Large intestine (tissue), 3 donors: ENCODE data around the gene SFSWAP. TPM values are rescaled to one million over a fixed set of nuclear protein-coding genes. Genes with fewer than 3 reads are reported as not detected.

Source experiments
- DNase-seq, 2 donors: peaks; one replicate each; pipeline versions ENCODE4 v3.0.0 to v3.0.0-alpha.2; 2013
- H3K27ac ChIP-seq: one replicate; pipeline ENCODE4 v1.5.1; 2013; ENCODE audit warnings: low read length
- H3K27me3 ChIP-seq: 2 replicates; pipeline ENCODE4 v1.6.1; 2013; ENCODE audit warnings: low read length; ENCODE audit not compliant: control insufficient read depth, insufficient read depth
- H3K36me3 ChIP-seq: 2 replicates; pipeline ENCODE4 v1.6.1; 2013; ENCODE audit warnings: low read length; ENCODE audit not compliant: control insufficient read depth, insufficient read depth
- H3K4me1 ChIP-seq: one replicate; pipeline ENCODE4 v1.6.1; 2013; ENCODE audit warnings: low read length; ENCODE audit not compliant: control insufficient read depth, insufficient read depth
- H3K4me3 ChIP-seq: one replicate; pipeline ENCODE4 v1.5.1; 2013; ENCODE audit warnings: low read length
- H3K9me3 ChIP-seq: one replicate; pipeline ENCODE4 v1.6.1; 2013; ENCODE audit warnings: mild to moderate bottlenecking, low read depth, low read length, moderate library complexity; ENCODE audit not compliant: control insufficient read depth
- WGBS: methylation state at CpG from one replicate; pipeline ENCODE4 v1.1.5; 2013; ENCODE audit warnings: low lambda C conversion rate; ENCODE audit not compliant: insufficient coverage; 5-methylcytosine and 5-hydroxymethylcytosine counted together
- polyA plus RNA-seq: library from polyadenylated mRNA; unstranded; fragments of 120-200 nt; gene quantifications from one replicate; pipeline ENCODE4 v1.2.1, GENCODE V29; 2013

SFSWAP gene
- polyA plus RNA-seq, 1 donor, result 37.2 TPM

GRCh38 chr12:131720921-131721320, 10.0 kb downstream of the SFSWAP start:
- no peak overlapping the region for H3K4me3 ChIP-seq
- H3K27me3 ChIP-seq, result no peaks in the 10 kb centered on the region
- H3K4me1 ChIP-seq, result no peaks in the 10 kb centered on the region
- DNase-seq, result no peak
- no peak overlapping the region for H3K27ac ChIP-seq
- no peaks in the 10 kb centered on the region for H3K9me3 ChIP-seq
- no CpG with 5 or more reads among the region's 7 CpGs for WGBS
- peaks cover 72% of the 10 kb centered on the region for H3K36me3 ChIP-seq

GRCh38 chr12:131721548-131721947, 10.7 kb downstream of the SFSWAP start:
- H3K4me1 ChIP-seq, result no peaks in the 10 kb centered on the region
- H3K4me3 ChIP-seq, result no peak overlapping the region
- H3K36me3 ChIP-seq, result peaks cover 69% of the 10 kb centered on the region
- no CpG with 5 or more reads among the region's 1 CpG for WGBS
- no peak overlapping the region for H3K27ac ChIP-seq
- no peaks in the 10 kb centered on the region for H3K27me3 ChIP-seq
- no peak for DNase-seq
- H3K9me3 ChIP-seq, result no peaks in the 10 kb centered on the region

GRCh38 chr12:131723532-131723931, 12.6 kb downstream of the SFSWAP start:
- H3K36me3 ChIP-seq, result peaks cover 74% of the 10 kb centered on the region
- H3K27me3 ChIP-seq, result no peaks in the 10 kb centered on the region
- no peaks in the 10 kb centered on the region for H3K4me1 ChIP-seq
- WGBS, result no CpG with 5 or more reads among the region's 5 CpGs
- DNase-seq, result no peak
- H3K9me3 ChIP-seq, result no peaks in the 10 kb centered on the region
- no peak overlapping the region for H3K4me3 ChIP-seq
- no peak overlapping the region for H3K27ac ChIP-seq

GRCh38 chr12:131724534-131724933, 13.6 kb downstream of the SFSWAP start:
- Histone ChIP-seq H3K36me3 (peaks cover 75% of the 10 kb centered on the region), H3K4me3 (no peak overlapping the region), H3K4me1 (no peaks in the 10 kb centered on the region), H3K27ac (no peak overlapping the region), H3K27me3 (no peaks in the 10 kb centered on the region), H3K9me3 (no peaks in the 10 kb centered on the region)
- no CpG with 5 or more reads among the region's 2 CpGs for WGBS
- DNase-seq, result no peak

GRCh38 chr12:131725503-131725902, 14.6 kb downstream of the SFSWAP start:
- no peaks in the 10 kb centered on the region for H3K27me3 ChIP-seq
- H3K27ac ChIP-seq, result no peak overlapping the region
- peaks cover 75% of the 10 kb centered on the region for H3K36me3 ChIP-seq
- no CpG with 5 or more reads among the region's 11 CpGs for WGBS
- H3K4me3 ChIP-seq, result no peak overlapping the region
- no peaks in the 10 kb centered on the region for H3K4me1 ChIP-seq
- no peak for DNase-seq
- no peaks in the 10 kb centered on the region for H3K9me3 ChIP-seq

GRCh38 chr12:131728720-131729119, 17.8 kb downstream of the SFSWAP start:
- H3K27me3 ChIP-seq, result no peaks in the 10 kb centered on the region
- no peaks in the 10 kb centered on the region for H3K9me3 ChIP-seq
- DNase-seq, result no peak
- H3K4me3 ChIP-seq, result no peak overlapping the region
- peaks cover 83% of the 10 kb centered on the region for H3K36me3 ChIP-seq
- no CpG with 5 or more reads among the region's 8 CpGs for WGBS
- no peak overlapping the region for H3K27ac ChIP-seq
- no peaks in the 10 kb centered on the region for H3K4me1 ChIP-seq

DNA sequence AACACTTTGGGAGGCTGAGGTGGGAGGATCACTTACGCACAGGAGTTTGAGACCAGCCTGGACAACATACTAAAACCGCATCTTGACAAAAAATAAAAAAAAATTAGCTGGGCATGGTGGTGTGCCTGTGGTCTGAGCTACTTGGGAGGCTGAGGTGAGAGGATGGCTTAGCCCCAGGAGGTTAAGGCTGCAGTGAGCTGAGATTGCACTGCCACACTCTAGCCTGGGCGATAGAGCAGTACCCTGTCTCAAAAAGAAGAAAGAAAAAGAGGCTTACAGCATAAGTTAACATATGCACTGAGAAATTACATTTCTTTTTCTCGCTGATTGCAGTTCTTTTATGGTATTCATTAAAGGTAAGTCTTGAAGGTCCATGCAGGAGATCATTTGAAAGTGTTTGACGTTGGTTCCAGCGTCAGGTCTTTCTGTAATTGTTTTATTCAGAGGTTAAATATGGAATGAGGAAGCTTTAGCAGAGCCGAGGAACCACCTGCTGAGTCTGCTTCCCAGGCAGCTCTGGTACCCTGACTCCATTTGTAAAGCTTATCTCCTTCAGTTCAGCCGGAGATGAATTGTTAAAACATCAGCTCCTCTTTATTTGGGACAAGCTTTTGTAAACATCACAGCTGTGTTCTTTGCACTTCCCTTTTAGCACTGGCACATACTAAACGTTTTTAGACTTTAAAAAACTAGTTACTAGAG, 18.5 kb downstream of the SFSWAP start:
- WGBS, result 20% methylated on average over 1 of the region's 9 CpGs

DNA sequence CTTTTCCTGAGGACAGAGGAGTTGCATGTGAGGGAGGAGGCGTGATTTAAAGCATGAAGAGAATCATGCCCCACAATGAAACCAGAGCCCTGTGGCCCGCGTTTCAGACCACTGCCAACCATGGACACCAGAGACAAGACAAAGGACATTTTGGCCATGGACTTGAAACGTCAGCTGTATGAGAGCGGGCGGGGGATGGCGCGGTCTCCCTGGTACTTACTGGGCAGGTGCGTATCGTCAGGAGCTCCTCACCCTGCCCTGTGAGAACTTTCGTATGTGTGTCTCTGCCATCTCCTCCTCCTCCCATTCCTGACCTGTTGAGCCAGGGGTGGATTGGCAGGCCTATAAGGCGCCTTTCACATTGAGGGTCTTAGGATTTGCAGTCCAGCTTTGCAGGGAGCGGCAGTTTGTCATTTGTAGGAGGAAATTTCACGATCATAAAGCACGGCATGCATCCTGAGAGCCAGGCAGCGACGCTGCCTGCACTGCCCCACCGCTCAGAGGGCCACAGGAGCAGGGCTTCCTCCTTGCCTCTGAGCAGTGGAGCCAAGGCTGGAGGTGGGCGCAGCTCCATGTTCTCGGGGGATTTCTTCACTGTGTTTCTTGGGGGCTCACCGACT, 22.2 kb downstream of the SFSWAP start:
- no CpG with 5 or more reads among the region's 21 CpGs for WGBS
- no peaks in the 10 kb centered on the region for H3K4me1 ChIP-seq
- H3K4me3 ChIP-seq, result no peak overlapping the region
- peaks cover 77% of the 10 kb centered on the region for H3K36me3 ChIP-seq
- no peaks in the 10 kb centered on the region for H3K27me3 ChIP-seq
- no peaks in the 10 kb centered on the region for H3K9me3 ChIP-seq
- DNase-seq, result no peak
- no peak overlapping the region for H3K27ac ChIP-seq

More for the DNA sequence above, 18.5 kb downstream of the SFSWAP start:
- no peak for DNase-seq
- no peak overlapping the region for H3K27ac ChIP-seq
- H3K27me3 ChIP-seq, result no peaks in the 10 kb centered on the region
- H3K36me3 ChIP-seq, result peaks cover 90% of the 10 kb centered on the region
- H3K4me3 ChIP-seq, result no peak overlapping the region
- no peaks in the 10 kb centered on the region for H3K9me3 ChIP-seq
- no peaks in the 10 kb centered on the region for H3K4me1 ChIP-seq

DNA sequence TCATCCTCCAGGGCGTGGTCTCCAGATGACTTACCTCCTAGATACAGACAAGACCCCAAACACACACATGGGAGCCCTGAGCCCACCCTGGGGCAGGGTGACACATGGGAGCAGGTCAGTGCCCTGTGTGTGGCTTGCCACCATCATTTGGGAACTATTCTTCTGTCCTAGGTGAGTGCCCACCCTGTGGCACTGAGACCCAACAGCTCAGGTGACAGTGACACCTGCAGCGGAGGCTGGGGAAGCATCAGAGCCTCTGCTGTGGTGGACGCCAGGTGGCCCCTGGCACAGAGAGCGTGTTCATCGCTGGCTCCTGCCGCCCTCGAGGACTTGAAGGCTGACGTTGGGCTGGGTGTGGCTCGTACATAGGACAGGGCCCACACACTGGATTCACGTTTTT, 23.0 kb downstream of the SFSWAP start:
- no CpG with 5 or more reads among the region's 10 CpGs for WGBS
- H3K9me3 ChIP-seq, result no peaks in the 10 kb centered on the region
- no peaks in the 10 kb centered on the region for H3K4me1 ChIP-seq
- H3K27ac ChIP-seq, result no peak overlapping the region
- no peak for DNase-seq
- H3K27me3 ChIP-seq, result no peaks in the 10 kb centered on the region
- peaks cover 70% of the 10 kb centered on the region for H3K36me3 ChIP-seq
- no peak overlapping the region for H3K4me3 ChIP-seq

DNA sequence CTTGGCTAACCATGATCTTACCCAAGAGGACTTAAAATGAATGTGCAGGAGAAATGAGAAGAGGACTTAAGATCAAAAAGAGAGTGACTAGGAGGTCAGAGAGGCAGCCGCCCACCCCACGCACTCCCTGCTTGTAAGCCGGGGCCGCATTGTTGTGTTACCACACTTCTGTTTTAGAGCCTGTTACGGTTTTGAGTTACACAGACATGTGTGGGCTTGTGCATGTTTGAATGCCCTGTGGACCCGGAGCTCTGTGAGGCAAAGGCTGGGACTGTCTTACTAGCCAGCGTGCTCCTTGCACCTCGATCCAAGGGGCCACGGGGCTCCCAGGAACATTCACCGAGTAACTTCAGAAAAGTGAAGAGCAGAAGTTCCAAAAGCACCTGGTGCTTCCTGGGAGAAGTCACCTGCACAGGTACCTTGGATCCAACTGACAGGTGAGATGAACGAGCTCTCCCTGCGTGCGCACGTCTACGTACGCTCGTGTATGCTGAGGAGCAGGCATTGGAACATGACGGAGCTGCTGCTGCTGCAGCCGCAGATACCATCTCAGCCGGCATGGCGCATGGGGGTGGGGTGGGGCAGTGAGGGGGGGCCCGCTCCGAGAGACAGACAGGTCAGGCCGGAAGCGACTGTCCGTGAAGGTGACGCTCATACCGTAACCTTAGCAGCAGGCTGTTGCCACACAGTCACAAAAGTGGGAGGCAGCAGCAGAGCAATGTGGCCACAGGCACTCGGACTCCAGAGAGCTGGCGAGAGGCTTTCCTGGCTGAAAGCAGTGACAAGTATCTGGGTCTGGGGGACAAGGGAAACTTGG, 23.7 kb downstream of the SFSWAP start:
- Histone ChIP-seq H3K36me3 (peaks cover 65% of the 10 kb centered on the region), H3K4me1 (no peaks in the 10 kb centered on the region), H3K9me3 (no peaks in the 10 kb centered on the region), H3K4me3 (no peak overlapping the region), H3K27ac (no peak overlapping the region), H3K27me3 (no peaks in the 10 kb centered on the region)
- DNase-seq, result no peak
- WGBS, result no CpG with 5 or more reads among the region's 30 CpGs
